Fibroblast of villous mesenchyme (primary cell): ENCODE data around the gene NFATC1. TPM values are rescaled to one million over a fixed set of nuclear protein-coding genes. Genes with fewer than 3 reads are reported as not detected.
A peak's percentile ranks its signal among the peaks of the same experiment; 100 is the strongest.

Source experiments
- DNase-seq: peaks from one replicate; pipeline ENCODE4 v3.0.0-alpha.2; 2010; ENCODE audit warnings: low read depth
- H3K4me3 ChIP-seq: 2 replicates; pipeline ENCODE4 v1.5.1; 2011; ENCODE audit warnings: low read depth, mild to moderate bottlenecking, low read length
- total RNA-seq: library from RNA; depleted of rRNA; stranded (reverse); fragments of >200 nt; gene quantifications from 2 replicates; pipeline ENCODE4 v1.2.3, GENCODE V29; 2012
- TF ChIP-seq, protein P1 (sequence below): IDR thresholded peaks from 2 replicates; pipeline ENCODE4 v1.5.1; 2012; ENCODE audit warnings: low read depth, mild to moderate bottlenecking, low read length; ENCODE audit not compliant: insufficient read depth

The NFATC1 gene
- total RNA-seq, 1 donor, result 0.43 TPM

DNA sequence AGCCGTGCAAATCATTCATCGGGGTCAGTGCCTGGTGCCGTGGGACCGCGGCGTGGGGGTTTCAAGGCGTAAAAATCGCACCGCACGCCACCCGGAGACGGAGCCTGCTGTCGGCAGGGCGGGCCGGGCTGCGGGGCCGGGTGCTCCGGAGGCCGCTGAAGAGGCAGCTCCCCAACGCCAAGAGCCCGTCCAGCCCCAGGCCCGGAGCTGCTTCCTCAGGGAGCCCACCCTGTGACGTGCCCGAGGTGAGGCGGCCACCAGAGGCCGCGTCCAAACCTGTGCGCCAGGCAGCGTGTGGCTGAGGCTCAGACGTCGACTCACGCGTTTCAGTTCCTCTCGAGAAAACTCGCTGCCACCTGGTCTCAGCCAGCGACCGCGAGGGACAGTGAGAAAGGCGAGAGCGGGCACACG is 98.1 kb downstream of the NFATC1 start:
- no peak overlapping the region for H3K4me3 ChIP-seq
- TF ChIP-seq, protein P1, sequence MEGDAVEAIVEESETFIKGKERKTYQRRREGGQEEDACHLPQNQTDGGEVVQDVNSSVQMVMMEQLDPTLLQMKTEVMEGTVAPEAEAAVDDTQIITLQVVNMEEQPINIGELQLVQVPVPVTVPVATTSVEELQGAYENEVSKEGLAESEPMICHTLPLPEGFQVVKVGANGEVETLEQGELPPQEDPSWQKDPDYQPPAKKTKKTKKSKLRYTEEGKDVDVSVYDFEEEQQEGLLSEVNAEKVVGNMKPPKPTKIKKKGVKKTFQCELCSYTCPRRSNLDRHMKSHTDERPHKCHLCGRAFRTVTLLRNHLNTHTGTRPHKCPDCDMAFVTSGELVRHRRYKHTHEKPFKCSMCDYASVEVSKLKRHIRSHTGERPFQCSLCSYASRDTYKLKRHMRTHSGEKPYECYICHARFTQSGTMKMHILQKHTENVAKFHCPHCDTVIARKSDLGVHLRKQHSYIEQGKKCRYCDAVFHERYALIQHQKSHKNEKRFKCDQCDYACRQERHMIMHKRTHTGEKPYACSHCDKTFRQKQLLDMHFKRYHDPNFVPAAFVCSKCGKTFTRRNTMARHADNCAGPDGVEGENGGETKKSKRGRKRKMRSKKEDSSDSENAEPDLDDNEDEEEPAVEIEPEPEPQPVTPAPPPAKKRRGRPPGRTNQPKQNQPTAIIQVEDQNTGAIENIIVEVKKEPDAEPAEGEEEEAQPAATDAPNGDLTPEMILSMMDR, result no peak
- no peak for DNase-seq

DNA sequence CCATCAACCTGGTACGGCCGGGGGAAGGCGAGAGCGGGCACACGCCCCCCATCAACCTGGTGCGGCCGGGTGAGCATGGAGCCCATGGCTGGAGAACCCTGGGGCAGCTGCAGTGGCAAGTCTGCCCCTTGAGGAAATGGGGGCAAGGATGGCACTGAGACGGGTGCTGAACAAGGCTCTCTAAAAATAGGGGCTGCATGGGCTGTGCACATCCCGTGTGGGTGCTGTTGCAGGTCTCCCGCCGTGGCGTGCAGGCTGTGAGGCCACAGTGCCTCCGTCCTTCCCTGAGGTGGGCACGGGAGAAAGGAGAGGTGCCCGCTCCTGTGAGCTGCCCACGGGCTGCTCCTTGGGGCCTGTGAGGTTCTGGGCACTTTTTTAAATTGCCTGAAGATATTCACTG is 99.2 kb downstream of the NFATC1 start:
- TF ChIP-seq, protein P1, result no peak
- H3K4me3 ChIP-seq, result no peak overlapping the region
- no peak for DNase-seq

DNA sequence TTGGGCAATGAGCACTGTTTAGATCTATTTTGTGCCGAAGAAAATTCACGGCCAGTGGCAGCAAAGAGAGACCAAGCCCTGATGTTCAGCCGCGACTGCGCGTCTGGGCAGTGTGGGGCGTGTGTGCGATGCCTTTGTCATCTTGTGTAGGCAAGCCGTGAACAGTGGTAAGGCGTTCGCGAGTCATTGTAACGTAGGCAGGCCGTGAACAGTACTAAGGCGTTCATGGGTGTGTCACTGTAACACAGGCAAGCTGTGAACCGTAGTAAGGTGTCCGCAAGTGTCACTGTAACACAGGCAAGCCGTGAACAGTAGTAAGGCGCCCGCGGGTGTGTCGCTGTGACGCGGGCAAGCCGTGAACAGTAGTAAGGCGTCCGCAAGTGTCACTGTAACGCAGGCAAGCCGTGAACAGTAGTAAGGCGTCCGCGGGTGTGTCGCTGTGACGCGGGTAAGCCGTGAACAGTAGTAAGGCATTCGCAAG is 99.9 kb downstream of the NFATC1 start:
- no peak for DNase-seq
- TF ChIP-seq, protein P1, result no peak
- H3K4me3 ChIP-seq, result no peak overlapping the region

DNA sequence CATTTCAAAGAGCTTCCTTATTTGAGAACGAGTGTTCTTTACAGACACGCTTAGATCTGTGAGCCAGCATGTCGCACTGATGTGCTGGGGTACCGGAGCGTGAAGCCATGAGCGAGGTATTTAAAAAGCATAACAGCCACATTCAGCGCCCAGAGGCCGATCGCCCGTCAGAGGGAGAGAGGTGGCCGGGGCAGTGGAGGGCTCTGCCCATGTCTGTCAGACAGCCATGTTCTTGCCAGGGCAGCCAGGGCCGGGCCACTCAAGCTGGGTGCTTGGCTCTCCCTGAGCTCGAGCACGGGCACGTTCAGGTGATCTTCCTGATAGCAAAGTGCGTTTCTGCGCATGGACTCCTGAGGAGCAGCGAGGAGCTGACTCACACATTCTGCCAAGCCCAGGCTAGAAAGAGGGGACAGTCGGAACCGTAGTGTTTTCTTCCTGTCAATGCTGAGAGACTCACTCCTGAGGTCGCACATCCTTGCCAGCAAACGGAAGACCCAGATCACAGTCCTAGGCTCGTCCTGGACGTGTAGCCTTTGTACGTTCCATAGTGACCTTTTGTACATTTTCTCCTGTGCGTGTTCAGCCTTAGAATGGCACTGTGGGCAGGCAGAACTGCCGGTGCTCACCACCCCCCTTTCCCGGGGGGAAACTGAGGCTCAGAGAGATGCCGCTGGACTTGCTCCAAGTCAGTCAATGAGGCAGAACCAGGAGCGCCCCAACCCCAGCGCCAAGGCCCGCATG is 100.7 kb downstream of the NFATC1 start:
- DNase-seq, result no peak
- no peak overlapping the region for H3K4me3 ChIP-seq
- TF ChIP-seq, protein P1, result no peak

DNA sequence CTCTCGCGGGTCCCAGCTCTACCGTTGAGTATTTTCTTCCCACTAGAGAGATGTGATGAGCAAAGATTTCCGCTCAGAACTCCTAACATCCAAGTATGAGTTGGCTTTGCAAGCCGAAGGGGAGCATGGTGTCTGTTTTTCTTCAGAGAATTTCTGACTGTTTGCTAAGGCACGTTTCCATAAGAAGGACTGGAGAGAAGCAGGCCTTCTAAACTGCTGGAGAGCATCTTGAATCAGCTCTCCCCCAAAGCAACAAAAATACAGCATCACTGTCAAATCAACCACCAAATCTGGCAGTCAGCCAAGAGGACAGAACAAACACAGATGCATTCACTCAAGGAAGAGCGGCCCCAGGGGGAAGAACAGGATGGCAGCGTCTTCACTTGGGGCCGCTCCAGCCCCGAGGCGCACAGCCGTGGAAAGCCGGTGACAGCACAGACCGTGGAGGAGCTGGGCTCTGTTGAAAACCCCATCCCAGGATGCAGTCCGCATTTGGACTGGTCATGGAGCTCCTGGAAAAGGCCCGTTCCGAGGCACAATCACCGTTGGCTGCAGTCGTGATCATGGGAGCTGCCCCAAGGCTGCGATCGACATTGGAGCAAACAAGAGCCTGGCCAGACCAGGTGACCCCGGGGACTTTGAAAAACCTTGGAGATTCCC is 101.4 kb downstream of the NFATC1 start:
- no peak overlapping the region for H3K4me3 ChIP-seq
- TF ChIP-seq, protein P1, result no peak
- peak; percentile 86 for DNase-seq

DNA sequence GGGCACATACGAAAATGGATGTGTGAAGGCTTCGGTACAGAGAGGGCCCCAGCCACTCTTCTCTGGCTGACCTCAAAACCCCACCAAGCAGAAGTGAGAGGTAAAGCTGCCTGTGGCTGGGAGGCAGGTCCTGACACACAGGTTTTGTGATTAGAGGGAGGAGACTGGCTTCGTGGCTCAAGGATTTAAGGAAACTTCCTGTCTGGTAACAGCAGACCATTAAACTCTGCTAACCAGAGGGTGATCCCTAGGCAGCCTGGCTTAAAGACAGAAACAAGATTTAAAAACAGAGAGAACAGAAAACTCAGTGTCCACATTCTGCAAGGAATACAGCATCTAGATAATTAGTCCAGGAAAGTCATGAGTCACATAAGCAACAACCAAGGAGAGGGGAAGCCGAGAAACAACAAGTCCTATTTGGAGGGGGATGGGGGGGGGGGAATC is 101.9 kb downstream of the NFATC1 start:
- peak; percentile 79 for DNase-seq
- TF ChIP-seq, protein P1, result no peak

More for the DNA sequence above, 101.9 kb downstream of the NFATC1 start:
- H3K4me3 ChIP-seq, result no peak overlapping the region
